Nephron (organoid): Measurements from ENCODE around the gene IGSF23.
"Not testable (repeated sequence)": the region's sequence is repeated elsewhere in the genome, so short reads cannot be mapped to it uniquely, and the experiment has no call there.

Source experiments
- H3K27ac Mint-ChIP-seq, 3 experiments: 2 replicates each; pipeline ENCODE4 v1.8.0; 2020; ENCODE audit warnings: mixed read lengths in 3 of 3, mild to moderate bottlenecking in 2 of 3, moderate library complexity in 1 of 3
- H3K27me3 Mint-ChIP-seq: 2 replicates; pipeline ENCODE4 v1.8.0; 2021; ENCODE audit warnings: low read depth, mild to moderate bottlenecking, moderate library complexity, mixed read lengths
- H3K36me3 Mint-ChIP-seq: 2 replicates; pipeline ENCODE4 v1.8.0; 2020; ENCODE audit warnings: low read depth, mixed read lengths
- H3K4me1 Mint-ChIP-seq: 2 replicates; pipeline ENCODE4 v1.8.0; 2020; ENCODE audit warnings: mixed read lengths
- H3K4me3 Mint-ChIP-seq, 3 experiments: 2 replicates each; pipeline ENCODE4 v1.8.0; 2020; ENCODE audit warnings: mild to moderate bottlenecking in 3 of 3, mixed read lengths in 3 of 3, moderate library complexity in 2 of 3
- H3K9me3 Mint-ChIP-seq: 2 replicates; pipeline ENCODE4 v1.8.0; 2020; ENCODE audit warnings: mixed read lengths
- CTCF ChIP-seq, 3 experiments: fragments of 200-600 bp; sonication (generic); IDR thresholded peaks; one replicate each; pipeline ENCODE4 v1.5.0; 2021; ENCODE audit warnings: antibody characterized with exemption in 3 of 3; ENCODE audit not compliant: unreplicated experiment in 3 of 3

Gene IGSF23

DNA sequence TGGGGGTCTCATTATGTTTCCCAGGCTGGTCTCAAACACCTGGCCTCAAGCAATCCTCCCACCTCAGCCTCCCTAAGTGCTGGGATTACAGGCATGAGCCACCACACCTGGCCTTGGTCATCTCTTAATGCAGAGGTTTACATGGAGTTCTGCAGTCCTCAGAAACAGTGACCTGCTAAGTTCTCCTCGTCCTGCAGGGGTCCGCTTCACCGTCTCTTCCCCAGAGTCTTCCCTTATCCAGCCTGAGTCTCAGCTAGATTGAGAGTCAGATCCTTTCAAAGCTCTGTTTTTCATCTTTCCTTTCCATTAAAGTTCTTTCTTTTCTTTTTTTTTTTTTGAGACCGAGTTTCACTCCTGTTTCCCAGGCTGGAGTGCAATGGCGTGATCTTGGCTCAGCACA lies 2.9 kb upstream of the IGSF23 start:
- H3K4me1 Mint-ChIP-seq, H3K27ac Mint-ChIP-seq, H3K4me3 Mint-ChIP-seq, H3K36me3 Mint-ChIP-seq, H3K27me3 Mint-ChIP-seq, H3K9me3 Mint-ChIP-seq: not testable (repeated sequence)
- peak in 1 of 3 experiments; percentile 13 for TF ChIP-seq CTCF (IDR thresholded peaks at IDR 0.05; ENCODE audit: unreplicated experiment in 3 of 3)

DNA sequence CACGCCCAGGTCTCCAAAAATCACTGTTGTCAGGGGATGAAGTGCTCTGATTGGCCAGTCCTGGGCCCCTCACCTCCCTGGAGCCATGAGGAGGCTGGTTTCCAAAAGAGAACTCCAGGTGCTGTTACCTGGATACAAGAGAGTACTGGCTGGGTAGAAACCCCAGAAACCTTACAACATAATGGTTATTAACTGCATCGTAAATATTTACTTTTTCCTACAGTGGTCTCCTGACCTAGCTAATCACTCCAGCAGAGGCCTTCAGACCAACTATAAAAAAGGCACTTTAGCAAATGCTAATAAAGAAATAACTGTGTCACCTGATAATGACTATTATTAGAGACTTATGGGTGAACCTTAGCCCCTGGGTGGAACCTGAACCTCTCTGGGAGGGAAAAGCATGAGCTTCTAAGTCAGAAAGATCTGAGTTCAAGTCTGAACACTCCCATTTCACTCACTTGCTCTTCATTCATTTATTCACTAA lies 1.5 kb upstream of the IGSF23 start:
- H3K27ac Mint-ChIP-seq, result no peak overlapping the region
- peaks cover 4% of the 10 kb centered on the region for H3K4me1 Mint-ChIP-seq
- no peaks in the 10 kb centered on the region for H3K9me3 Mint-ChIP-seq
- TF ChIP-seq CTCF (IDR thresholded peaks at IDR 0.05; ENCODE audit: unreplicated experiment in 3 of 3), result no peak
- no peak overlapping the region for H3K4me3 Mint-ChIP-seq
- H3K27me3 Mint-ChIP-seq, result peaks cover 4% of the 10 kb centered on the region
- H3K36me3 Mint-ChIP-seq, result no peaks in the 10 kb centered on the region

- Mint-ChIP-seq H3K9me3 (peaks cover 4% of the 10 kb centered on the region), H3K36me3 (no peaks in the 10 kb centered on the region), H3K27me3 (peaks cover 4% of the 10 kb centered on the region), H3K27ac (no peak overlapping the region), H3K4me3 (no peak overlapping the region), H3K4me1 (no peaks in the 10 kb centered on the region)
- no peak for TF ChIP-seq CTCF (IDR thresholded peaks at IDR 0.05; ENCODE audit: unreplicated experiment in 3 of 3)
Measured at GRCh38 chr19:44614313-44614712, 950 bp downstream of the IGSF23 start.

DNA sequence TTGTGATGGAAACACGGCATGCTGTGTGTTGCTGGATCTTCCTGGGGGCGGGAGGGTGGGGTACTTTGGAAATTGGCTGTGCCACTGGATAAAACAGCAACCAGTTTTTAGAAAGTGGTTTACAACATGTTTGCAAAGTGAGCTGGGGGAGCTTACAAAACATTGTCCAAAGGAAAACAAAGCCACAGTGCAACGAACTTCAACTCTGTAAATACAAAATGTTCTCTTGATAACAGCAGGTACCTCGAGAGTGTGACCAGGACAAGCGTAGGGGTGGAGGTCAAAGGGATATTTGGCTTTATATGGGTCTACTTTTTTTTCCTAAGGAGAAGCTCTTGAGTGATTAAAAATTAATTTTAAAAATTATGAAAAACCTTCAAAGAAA lies 2.5 kb downstream of the IGSF23 start:
- no peak for TF ChIP-seq CTCF (IDR thresholded peaks at IDR 0.05; ENCODE audit: unreplicated experiment in 3 of 3)
- Mint-ChIP-seq H3K4me3 (no peak overlapping the region), H3K9me3 (peaks cover 4% of the 10 kb centered on the region), H3K4me1 (no peaks in the 10 kb centered on the region), H3K27ac (no peak overlapping the region), H3K36me3 (no peaks in the 10 kb centered on the region), H3K27me3 (peaks cover 4% of the 10 kb centered on the region)

GRCh38 chr19:44617110-44617880 lies 3.9 kb downstream of the IGSF23 start:
- Mint-ChIP-seq H3K36me3 (no peaks in the 10 kb centered on the region), H3K9me3 (peaks cover 4% of the 10 kb centered on the region), H3K4me1 (no peaks in the 10 kb centered on the region), H3K27ac (peak overlapping the region; percentile 10 to 70 (median 29)), H3K4me3 (no peak overlapping the region), H3K27me3 (peaks cover 4% of the 10 kb centered on the region)
- TF ChIP-seq CTCF (IDR thresholded peaks at IDR 0.05; ENCODE audit: unreplicated experiment in 3 of 3), result no peak
